ENCODE results near the gene CDC5L.

CDC5L gene

DNA sequence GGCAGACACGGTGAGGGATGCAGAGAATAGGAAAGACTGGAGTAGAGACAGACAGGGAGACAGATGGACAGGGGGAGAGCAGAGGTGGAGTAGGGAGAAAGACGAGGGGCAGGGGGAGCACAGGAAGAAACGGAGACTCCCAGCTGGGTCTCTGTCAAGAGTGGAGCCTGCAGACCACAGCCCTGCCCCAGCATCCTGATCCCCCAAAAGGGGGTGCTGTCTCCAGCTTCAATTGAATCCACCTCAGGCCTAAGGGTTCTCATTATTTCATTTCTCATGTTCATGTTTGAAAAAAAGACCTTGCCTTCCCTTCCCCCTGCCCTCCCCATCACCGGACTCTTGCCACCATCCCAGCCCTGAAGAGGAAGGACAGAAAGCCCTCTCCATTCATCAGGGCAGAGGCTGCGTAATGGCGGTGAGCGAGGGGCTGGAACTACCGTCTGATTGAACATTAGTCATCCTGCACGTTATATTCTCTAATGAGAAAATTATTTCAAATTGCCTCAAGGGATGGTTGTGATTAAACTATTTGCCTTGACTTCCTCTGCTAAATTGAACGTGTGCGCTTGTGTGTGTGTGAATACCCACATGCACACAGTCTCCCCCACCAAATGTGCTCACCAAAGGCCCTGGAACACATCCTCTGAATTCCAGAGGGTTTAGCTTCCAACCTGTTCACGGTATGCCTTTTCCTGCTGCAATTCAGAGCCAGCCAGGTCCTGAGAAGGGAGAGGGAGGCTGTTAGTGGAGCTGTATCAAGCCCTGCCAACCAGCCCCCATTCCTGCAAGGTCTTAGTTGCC, 98.3 kb downstream of the CDC5L start:
- no peaks in the 10 kb centered on the region for H3K4me1 ChIP-seq
- H3K9ac ChIP-seq: no peak overlapping the region
- H3K36me3 ChIP-seq (ENCODE audit: control insufficient read depth, insufficient read depth, low read length): no peaks in the 10 kb centered on the region
- no peak overlapping the region for H3K4me2 ChIP-seq (ENCODE audit: low read length)
- H3K27me3 ChIP-seq (ENCODE audit: control insufficient read depth, insufficient read depth, low read length): no peaks in the 10 kb centered on the region
- H3K4me3 ChIP-seq (ENCODE audit: low read depth, low read length): no peak overlapping the region
- TF ChIP-seq, protein P1, sequence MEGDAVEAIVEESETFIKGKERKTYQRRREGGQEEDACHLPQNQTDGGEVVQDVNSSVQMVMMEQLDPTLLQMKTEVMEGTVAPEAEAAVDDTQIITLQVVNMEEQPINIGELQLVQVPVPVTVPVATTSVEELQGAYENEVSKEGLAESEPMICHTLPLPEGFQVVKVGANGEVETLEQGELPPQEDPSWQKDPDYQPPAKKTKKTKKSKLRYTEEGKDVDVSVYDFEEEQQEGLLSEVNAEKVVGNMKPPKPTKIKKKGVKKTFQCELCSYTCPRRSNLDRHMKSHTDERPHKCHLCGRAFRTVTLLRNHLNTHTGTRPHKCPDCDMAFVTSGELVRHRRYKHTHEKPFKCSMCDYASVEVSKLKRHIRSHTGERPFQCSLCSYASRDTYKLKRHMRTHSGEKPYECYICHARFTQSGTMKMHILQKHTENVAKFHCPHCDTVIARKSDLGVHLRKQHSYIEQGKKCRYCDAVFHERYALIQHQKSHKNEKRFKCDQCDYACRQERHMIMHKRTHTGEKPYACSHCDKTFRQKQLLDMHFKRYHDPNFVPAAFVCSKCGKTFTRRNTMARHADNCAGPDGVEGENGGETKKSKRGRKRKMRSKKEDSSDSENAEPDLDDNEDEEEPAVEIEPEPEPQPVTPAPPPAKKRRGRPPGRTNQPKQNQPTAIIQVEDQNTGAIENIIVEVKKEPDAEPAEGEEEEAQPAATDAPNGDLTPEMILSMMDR (IDR thresholded peaks at IDR 0.05): no peak
- no peak overlapping the region for H3K27ac ChIP-seq
- no peak overlapping the region for H2AFZ ChIP-seq
- H3K79me2 ChIP-seq: no peaks in the 10 kb centered on the region
- no peaks in the 10 kb centered on the region for H3K9me3 ChIP-seq (ENCODE audit: control insufficient read depth, low read length)

DNA sequence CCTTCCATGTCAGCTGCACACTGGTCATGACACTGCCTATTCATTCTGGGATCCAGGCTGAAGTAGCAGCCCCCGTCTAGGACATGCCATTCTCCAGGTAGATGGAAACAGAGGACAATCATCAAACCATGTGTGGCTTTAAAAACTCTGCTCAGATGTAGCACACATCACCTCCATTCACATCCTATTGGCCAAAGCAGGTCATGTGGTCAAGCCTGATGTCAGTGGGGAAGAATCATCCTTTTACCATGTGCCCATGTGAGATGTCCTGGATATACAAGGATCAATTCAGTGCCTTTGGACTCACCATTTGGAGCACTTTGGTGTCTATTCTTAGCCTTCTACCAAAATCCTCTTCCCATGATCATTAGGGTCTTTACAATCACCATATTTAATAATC, 99.5 kb downstream of the CDC5L start:
- no peaks in the 10 kb centered on the region for H3K27me3 ChIP-seq (ENCODE audit: control insufficient read depth, insufficient read depth, low read length)
- H3K79me2 ChIP-seq: no peaks in the 10 kb centered on the region
- H3K27ac ChIP-seq: no peak overlapping the region
- H3K9ac ChIP-seq: no peak overlapping the region
- no peak overlapping the region for H2AFZ ChIP-seq
- H3K36me3 ChIP-seq (ENCODE audit: control insufficient read depth, insufficient read depth, low read length): no peaks in the 10 kb centered on the region
- H3K4me1 ChIP-seq: no peaks in the 10 kb centered on the region
- H3K4me2 ChIP-seq (ENCODE audit: low read length): no peak overlapping the region
- no peaks in the 10 kb centered on the region for H3K9me3 ChIP-seq (ENCODE audit: control insufficient read depth, low read length)
- no peak overlapping the region for H3K4me3 ChIP-seq (ENCODE audit: low read depth, low read length)
- TF ChIP-seq, protein P1 (IDR thresholded peaks at IDR 0.05): no peak

DNA sequence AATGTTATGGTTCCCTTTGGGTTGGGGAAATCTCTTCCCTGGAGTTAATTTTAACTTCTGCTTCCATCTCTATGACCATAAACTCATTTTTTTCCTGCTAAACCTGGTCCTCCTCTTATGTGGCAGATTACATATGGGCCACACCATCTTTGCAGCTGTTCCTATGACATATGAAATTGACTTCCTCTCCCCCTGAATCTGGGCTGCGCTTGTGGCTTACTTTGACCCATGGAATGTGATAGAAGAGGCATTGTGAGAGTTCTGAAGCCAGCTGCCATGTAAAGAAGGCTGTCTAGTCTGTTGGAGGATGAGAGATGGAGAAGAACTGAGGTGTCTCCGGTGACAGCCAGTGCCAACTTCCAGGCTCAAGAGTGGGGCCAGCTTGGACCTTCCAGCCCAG, 100.1 kb downstream of the CDC5L start:
- Histone ChIP-seq H3K9me3 (ENCODE audit: control insufficient read depth, low read length) (no peaks in the 10 kb centered on the region), H3K79me2 (no peaks in the 10 kb centered on the region), H3K4me3 (ENCODE audit: low read depth, low read length) (no peak overlapping the region), H3K27ac (no peak overlapping the region), H2AFZ (no peak overlapping the region), H3K4me2 (ENCODE audit: low read length) (no peak overlapping the region), H3K36me3 (ENCODE audit: control insufficient read depth, insufficient read depth, low read length) (no peaks in the 10 kb centered on the region), H3K27me3 (ENCODE audit: control insufficient read depth, insufficient read depth, low read length) (no peaks in the 10 kb centered on the region), H3K4me1 (no peaks in the 10 kb centered on the region), H3K9ac (no peak overlapping the region)
- TF ChIP-seq, protein P1 (IDR thresholded peaks at IDR 0.05): no peak

DNA sequence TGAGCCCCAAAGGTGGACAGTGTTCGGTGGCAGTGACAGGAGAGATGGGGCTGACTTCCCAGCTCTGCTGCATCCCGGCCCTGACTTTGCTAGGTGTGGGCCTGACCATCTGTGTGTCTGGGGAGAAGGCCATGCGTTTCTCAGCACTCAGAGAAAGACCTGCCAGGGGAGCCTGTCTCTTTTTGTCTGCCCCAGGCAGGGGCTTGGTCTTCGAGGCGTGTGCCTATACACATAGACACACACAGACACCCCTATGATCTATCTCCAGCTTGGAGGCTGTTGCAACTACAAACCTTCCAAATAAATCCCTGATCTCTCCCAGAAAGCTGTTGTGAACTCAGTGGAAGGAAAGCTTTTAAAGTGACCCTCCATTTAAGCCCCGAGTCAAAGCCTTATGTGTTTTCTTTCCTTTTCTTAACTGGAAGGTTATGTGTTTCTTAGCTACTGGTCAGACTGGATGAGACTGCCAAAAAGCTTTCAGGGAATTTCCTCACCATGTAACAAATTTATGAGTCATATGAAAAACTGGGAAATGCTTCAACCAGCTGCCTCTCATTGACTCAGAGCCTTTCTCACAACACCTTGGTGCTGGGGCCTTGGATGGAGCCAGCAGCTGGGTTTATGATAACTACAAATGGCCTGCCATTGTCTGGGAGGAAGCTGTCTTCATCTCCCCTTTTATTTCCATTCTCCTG, 102.6 kb downstream of the CDC5L start:
- no peaks in the 10 kb centered on the region for H3K4me1 ChIP-seq
- H3K36me3 ChIP-seq (ENCODE audit: control insufficient read depth, insufficient read depth, low read length): no peaks in the 10 kb centered on the region
- H3K9ac ChIP-seq: no peak overlapping the region
- no peak overlapping the region for H3K4me2 ChIP-seq (ENCODE audit: low read length)
- H2AFZ ChIP-seq: no peak overlapping the region
- H3K79me2 ChIP-seq: no peaks in the 10 kb centered on the region
- H3K27ac ChIP-seq: no peak overlapping the region
- H3K4me3 ChIP-seq (ENCODE audit: low read depth, low read length): no peak overlapping the region
- TF ChIP-seq, protein P1 (IDR thresholded peaks at IDR 0.05): no peak
- no peaks in the 10 kb centered on the region for H3K27me3 ChIP-seq (ENCODE audit: control insufficient read depth, insufficient read depth, low read length)
- H3K9me3 ChIP-seq (ENCODE audit: control insufficient read depth, low read length): no peaks in the 10 kb centered on the region

All from parathyroid adenoma (tissue), 2 donors.